B cell (primary cell): ENCODE measurements around the gene CEP43. TPM values are rescaled to one million over a fixed set of nuclear protein-coding genes. Genes with fewer than 3 reads are reported as not detected.

Source experiments
- ATAC-seq: fragments of 200-7000 bp; cut with Tn5 transposase; one replicate; pipeline ENCODE4 v1.10.0; 2021; ENCODE audit warnings: low read depth, mild to moderate bottlenecking, moderate number of reproducible peaks, moderate library complexity
- CTCF ChIA-PET: fragments of 350-600 bp; sonication (Branson Sonifier 250); formaldehyde crosslinking; loops from one replicate; lab custom pipeline; 2021; ENCODE audit warnings: antibody characterized with exemption, inconsistent platforms; lab: Charles Lee
- POLR2A ChIA-PET: fragments of 350-600 bp; sonication (Branson Sonifier 250); formaldehyde crosslinking; loops from one replicate; lab custom pipeline; 2021; ENCODE audit warnings: antibody characterized with exemption; lab: Charles Lee
- DNase-seq: peaks from one replicate; pipeline ENCODE4 v3.0.0; 2013
- H2AFZ ChIP-seq: 2 replicates; pipeline ENCODE4 v1.6.1; 2012; ENCODE audit warnings: mild to moderate bottlenecking, low read depth, low read length; ENCODE audit not compliant: insufficient read depth, poor library complexity, severe bottlenecking
- H3K27ac ChIP-seq, 2 donors: 1 replicate in 1 of 2; 2 replicates in 1 of 2; pipeline ENCODE4 v1.5.1; 2012 to 2013; ENCODE audit warnings: low read length in 2 of 2, mild to moderate bottlenecking in 2 of 2, moderate library complexity in 1 of 2
- H3K27me3 ChIP-seq, 4 experiments: fragments of 200-600 bp in 1 of 4; sonication (generic) in 1 of 4; replicated peaks in 1 of 4; 1 replicate in 2 of 4; 2 replicates in 2 of 4; pipeline versions ENCODE4 v1.6.1 to v1.7.0; 2013 to 2016; ENCODE audit warnings: low read length in 3 of 4, mild to moderate bottlenecking in 2 of 4, mixed read lengths in 1 of 4, moderate library complexity in 1 of 4; ENCODE audit not compliant: insufficient read depth in 4 of 4, control insufficient read depth in 3 of 4; ENCODE audit errors: control extremely low read depth in 1 of 4
- H3K36me3 ChIP-seq, 2 experiments: replicated peaks in 1 of 2; 1 replicate in 1 of 2; 2 replicates in 1 of 2; pipeline versions ENCODE4 v1.6.1 to v1.7.1; 2013; ENCODE audit warnings: low read length in 1 of 2; ENCODE audit not compliant: insufficient read depth in 2 of 2, control insufficient read depth in 1 of 2; ENCODE audit errors: control extremely low read depth in 1 of 2, extremely low read depth in 1 of 2
- H3K4me1 ChIP-seq, 2 donors: fragments of 200-600 bp in 1 of 2; sonication (generic) in 1 of 2; 1 replicate in 1 of 2; 2 replicates in 1 of 2; pipeline versions ENCODE4 v1.5.1 to v1.6.1; 2013 to 2017; ENCODE audit warnings: low read length in 2 of 2; ENCODE audit not compliant: control insufficient read depth in 2 of 2, insufficient read depth in 2 of 2
- H3K4me2 ChIP-seq: replicated peaks from 2 replicates; pipeline ENCODE3; 2012; ENCODE audit warnings: mild to moderate bottlenecking, low read depth, low read length; ENCODE audit not compliant: poor library complexity, severe bottlenecking
- H3K4me3 ChIP-seq, 5 experiments: fragments of 200-600 bp in 1 of 5; sonication (generic) in 1 of 5; 1 replicate in 3 of 5; 2 replicates in 2 of 5; pipeline versions ENCODE4 v1.5.1 to v1.7.0; 2011 to 2016; ENCODE audit warnings: low read length in 4 of 5, mild to moderate bottlenecking in 4 of 5, low read depth in 2 of 5, control low read depth in 1 of 5, moderate library complexity in 1 of 5; ENCODE audit not compliant: insufficient read depth in 1 of 5; ENCODE audit errors: control extremely low read depth in 1 of 5, extremely low read depth in 1 of 5
- H3K79me2 ChIP-seq: fragments of 200-600 bp; sonication (generic); one replicate; pipeline ENCODE4 v1.6.0; 2016; ENCODE audit warnings: low read length; ENCODE audit not compliant: control insufficient read depth, insufficient read depth
- H3K9ac ChIP-seq: fragments of 200-600 bp; sonication (generic); 2 replicates; pipeline ENCODE4 v1.6.1; 2017; ENCODE audit warnings: mild to moderate bottlenecking, low read length, moderate library complexity
- H3K9me3 ChIP-seq, 3 donors: one replicate each; pipeline versions ENCODE4 v1.6.1 to v1.7.1; 2013; ENCODE audit warnings: low read length in 2 of 3; ENCODE audit not compliant: control insufficient read depth in 2 of 3, insufficient read depth in 1 of 3; ENCODE audit errors: control extremely low read depth in 1 of 3
- H4K20me1 ChIP-seq: 2 replicates; pipeline ENCODE4 v1.6.0; 2012; ENCODE audit warnings: mild to moderate bottlenecking, low read length; ENCODE audit not compliant: insufficient read depth, control insufficient read depth, poor library complexity, severe bottlenecking
- H3K27ac Mint-ChIP-seq: one replicate; pipeline ENCODE4 v1.8.0; 2021; ENCODE audit warnings: mixed read lengths
- H3K27me3 Mint-ChIP-seq: one replicate; pipeline ENCODE4 v1.8.0; 2021; ENCODE audit warnings: mixed read lengths
- H3K4me1 Mint-ChIP-seq: one replicate; pipeline ENCODE4 v1.8.0; 2021; ENCODE audit warnings: mixed read lengths
- H3K4me3 Mint-ChIP-seq: one replicate; pipeline ENCODE4 v1.8.0; 2021; ENCODE audit warnings: mixed read lengths
- H3K9me3 Mint-ChIP-seq: one replicate; pipeline ENCODE4 v1.8.0; 2022; ENCODE audit warnings: mixed read lengths; ENCODE audit not compliant: insufficient read depth
- CTCF ChIP-seq: fragments of 200-600 bp; IDR thresholded peaks from one replicate; pipeline ENCODE4 v1.8.0; 2022; ENCODE audit warnings: antibody characterized with exemption, mild to moderate bottlenecking
- WGBS: methylation state at CpG from one replicate; pipeline ENCODE4 v1.1.5; 2013; ENCODE audit warnings: missing lambda C conversion rate; ENCODE audit not compliant: insufficient coverage; 5-methylcytosine and 5-hydroxymethylcytosine counted together
- intact Hi-C: fragments of 100-400 bp; cut with micrococcal nuclease; formaldehyde crosslinking; loops from one replicate; pipeline ENCODE4 v1.10.0; 2022
- polyA minus RNA-seq: library from RNA; depleted of rRNA, polyadenylated mRNA; stranded (reverse); fragments of >200 nt; gene quantifications from 2 replicates; pipeline ENCODE4 v1.2.3, GENCODE V29; 2012
- polyA plus RNA-seq: library from polyadenylated mRNA; depleted of rRNA; stranded (reverse); fragments of >200 nt; gene quantifications from 2 replicates; pipeline ENCODE4 v1.2.3, GENCODE V29; 2012
- total RNA-seq, 2 donors: library from RNA; stranded (reverse); fragments of 120-200 nt in 1 of 2; gene quantifications; 1 replicate in 1 of 2; 2 replicates in 1 of 2; pipeline versions ENCODE4 v1.2.3 to v1.2.4, GENCODE V29; 2013 to 2022

Gene CEP43
- total RNA-seq (33.7 and 39.7 TPM in 2 replicates), polyA plus RNA-seq (10.1 and 17.1 TPM in 2 replicates), polyA minus RNA-seq (28.0 and 43.1 TPM in 2 replicates)
- total RNA-seq (2013), result 25.2 TPM

GRCh38 chr6:166999145-166999883 lies at the start of gene CEP43:
Gene CEP43, plus strand, starts transcription at chr6:166999397. Its CDS starts 16 bp downstream, at chr6:166999413.
- no peaks in the 10 kb centered on the region for H3K9me3 ChIP-seq
- peak within 1 kb of the TSS; percentile 91 for H3K4me3 Mint-ChIP-seq
- WGBS, result under 1% methylated on average over 93 of the region's 93 CpGs
- peaks cover 29% of the 10 kb centered on the region for H3K4me1 Mint-ChIP-seq
- H3K9me3 Mint-ChIP-seq, result no peaks in the 10 kb centered on the region
- peak; percentile 95 for ATAC-seq
- H2AFZ ChIP-seq, result peak within 1 kb of the TSS; percentile 99
- H3K27me3 Mint-ChIP-seq, result no peaks in the 10 kb centered on the region
- ChIA-PET CTCF (interaction anchor here (0.6 to 5.5 kb wide), 15 partner anchors 10 to 212 kb away, joined by 3 to 75 read pairs (median 5); partner anchors contain the start of genes CCR6 and RNASET2), POLR2A (interaction anchor here (0.6 to 1.9 kb wide), 7 partner anchors 48 to 139 kb away, joined by 3 to 9 read pairs (median 4); no protein-coding TSS in a partner anchor)
- no peak for TF ChIP-seq CTCF
- H3K36me3 ChIP-seq, result peaks cover 0 to 14% of the 10 kb centered on the region in 2 experiments
- H3K4me2 ChIP-seq, result peak within 1 kb of the TSS; percentile 99
- peak within 1 kb of the TSS; percentile 86 for H3K27ac Mint-ChIP-seq
- DNase-seq, result peak; percentile 98
- no peaks in the 10 kb centered on the region for H4K20me1 ChIP-seq
- H3K4me1 ChIP-seq, result peaks cover 21 to 23% of the 10 kb centered on the region in 2 donors
- peak within 1 kb of the TSS; percentile 70 to 95 (median 91) for H3K4me3 ChIP-seq
- H3K9ac ChIP-seq, result peak within 1 kb of the TSS; percentile 93
- intact Hi-C loops, result loop anchor here (1.0 to 5.0 kb wide), 8 partner anchors 41 to 372 kb away; partner anchors contain the start of gene RPS6KA2
- H3K27me3 ChIP-seq, result no peaks in the 10 kb centered on the region
- H3K79me2 ChIP-seq, result peaks cover 62% of the 10 kb centered on the region
- H3K27ac ChIP-seq, result peak within 1 kb of the TSS; percentile 31 to 83
